ENCODE data around the gene GRB2. TPM values are rescaled to one million over a fixed set of nuclear protein-coding genes. Genes with fewer than 3 reads are reported as not detected.

GRB2 gene
- total and polyA plus RNA-seq, 5 donors from 2014 or later = 131 to 152 (median 141) TPM

GRCh38 chr17:75367312-75367711 is 38.2 kb downstream of the GRB2 start:
- Mint-ChIP-seq H3K4me1 (peaks cover 47 to 94% (median 82%) of the 10 kb centered on the region in 4 donors), H3K27me3 (no peaks in the 10 kb centered on the region), H3K4me3 (peak overlapping the region in 1 of 4 donors; percentile 19), H3K27ac (peak overlapping the region in 2 of 3 donors; percentile 11 to 45), H3K36me3 (peaks cover 14% of the 10 kb centered on the region), H3K9me3 (no peaks in the 10 kb centered on the region)
- H3K9me3 ChIP-seq (ENCODE audit: control insufficient read depth in 2 of 2, low read length in 2 of 2) = no peaks in the 10 kb centered on the region
- H3K27ac ChIP-seq (ENCODE audit: insufficient read depth, low read length, poor library complexity, severe bottlenecking) = no peak overlapping the region
- H3K4me1 ChIP-seq (ENCODE audit: control insufficient read depth, insufficient read depth, low read length, poor library complexity, severe bottlenecking) = peaks cover 80% of the 10 kb centered on the region
- H3K27me3 ChIP-seq (ENCODE audit: control insufficient read depth, insufficient read depth, low read length) = no peaks in the 10 kb centered on the region
- ATAC-seq (ENCODE audit: low read depth in 2 of 2) = peak in 1 of 2 donors; percentile 47
- DNase-seq = no peak
- no peaks in the 10 kb centered on the region for H3K36me3 ChIP-seq (ENCODE audit: control insufficient read depth, insufficient read depth, low read length)
- no peak overlapping the region for H3K4me3 ChIP-seq (ENCODE audit: low read depth, low read length)

GRCh38 chr17:75366432-75366831 is 39.0 kb downstream of the GRB2 start:
- DNase-seq = no peak

GRCh38 chr17:75365931-75366275 is 39.6 kb downstream of the GRB2 start:
- Mint-ChIP-seq H3K27ac (peak overlapping the region; percentile 11 to 59 (median 59)), H3K4me1 (peaks cover 46 to 95% (median 82%) of the 10 kb centered on the region in 4 donors), H3K4me3 (peak overlapping the region; percentile 17 to 76 (median 54)), H3K27me3 (no peaks in the 10 kb centered on the region), H3K9me3 (no peaks in the 10 kb centered on the region), H3K36me3 (peaks cover 4% of the 10 kb centered on the region)
- ATAC-seq (ENCODE audit: low read depth in 2 of 2) (no peak), DNase-seq (no peak)
- Histone ChIP-seq H3K27me3 (ENCODE audit: control insufficient read depth, insufficient read depth, low read length) (no peaks in the 10 kb centered on the region), H3K9me3 (ENCODE audit: control insufficient read depth in 2 of 2, low read length in 2 of 2) (no peaks in the 10 kb centered on the region), H3K4me3 (ENCODE audit: low read depth, low read length) (peak overlapping the region; percentile 68), H3K36me3 (ENCODE audit: control insufficient read depth, insufficient read depth, low read length) (no peaks in the 10 kb centered on the region), H3K27ac (ENCODE audit: insufficient read depth, low read length, poor library complexity, severe bottlenecking) (peak overlapping the region; percentile 44), H3K4me1 (ENCODE audit: control insufficient read depth, insufficient read depth, low read length, poor library complexity, severe bottlenecking) (peaks cover 80% of the 10 kb centered on the region)

More at GRCh38 chr17:75366432-75366831, 39.0 kb downstream of the GRB2 start:
- Mint-ChIP-seq H3K4me1 (peaks cover 46 to 94% (median 81%) of the 10 kb centered on the region in 4 donors), H3K27ac (peak overlapping the region; percentile 11 to 59 (median 59)), H3K4me3 (peak overlapping the region; percentile 23 to 76 (median 62)), H3K36me3 (peaks cover 8% of the 10 kb centered on the region), H3K27me3 (no peaks in the 10 kb centered on the region), H3K9me3 (no peaks in the 10 kb centered on the region)
- H3K27ac ChIP-seq (ENCODE audit: insufficient read depth, low read length, poor library complexity, severe bottlenecking) = no peak overlapping the region
- H3K9me3 ChIP-seq (ENCODE audit: control insufficient read depth in 2 of 2, low read length in 2 of 2) = no peaks in the 10 kb centered on the region
- H3K36me3 ChIP-seq (ENCODE audit: control insufficient read depth, insufficient read depth, low read length) = no peaks in the 10 kb centered on the region
- H3K4me3 ChIP-seq (ENCODE audit: low read depth, low read length) = peak overlapping the region; percentile 68
- H3K4me1 ChIP-seq (ENCODE audit: control insufficient read depth, insufficient read depth, low read length, poor library complexity, severe bottlenecking) = peaks cover 80% of the 10 kb centered on the region
- H3K27me3 ChIP-seq (ENCODE audit: control insufficient read depth, insufficient read depth, low read length) = no peaks in the 10 kb centered on the region
- ATAC-seq (ENCODE audit: low read depth in 2 of 2) = no peak

GRCh38 chr17:75365009-75365930 is 40.2 kb downstream of the GRB2 start:
- Mint-ChIP-seq H3K4me3 (peak overlapping the region; percentile 17 to 76 (median 54)), H3K27ac (peak overlapping the region; percentile 11 to 59 (median 44)), H3K27me3 (no peaks in the 10 kb centered on the region), H3K36me3 (peaks cover 4% of the 10 kb centered on the region), H3K4me1 (peaks cover 52 to 95% (median 82%) of the 10 kb centered on the region in 4 donors), H3K9me3 (no peaks in the 10 kb centered on the region)
- H3K4me3 ChIP-seq (ENCODE audit: low read depth, low read length) = peak overlapping the region; percentile 68
- peak overlapping the region; percentile 44 for H3K27ac ChIP-seq (ENCODE audit: insufficient read depth, low read length, poor library complexity, severe bottlenecking)
- no peaks in the 10 kb centered on the region for H3K27me3 ChIP-seq (ENCODE audit: control insufficient read depth, insufficient read depth, low read length)
- H3K36me3 ChIP-seq (ENCODE audit: control insufficient read depth, insufficient read depth, low read length) = no peaks in the 10 kb centered on the region
- no peak for ATAC-seq (ENCODE audit: low read depth in 2 of 2)
- no peaks in the 10 kb centered on the region for H3K9me3 ChIP-seq (ENCODE audit: control insufficient read depth in 2 of 2, low read length in 2 of 2)
- H3K4me1 ChIP-seq (ENCODE audit: control insufficient read depth, insufficient read depth, low read length, poor library complexity, severe bottlenecking) = peaks cover 80% of the 10 kb centered on the region
- DNase-seq = no peak

GRCh38 chr17:75364078-75364477 is 41.4 kb downstream of the GRB2 start:
- no peaks in the 10 kb centered on the region for H3K9me3 Mint-ChIP-seq
- peak overlapping the region in 1 of 3 donors; percentile 1 for H3K27ac Mint-ChIP-seq
- H3K4me3 ChIP-seq (ENCODE audit: low read depth, low read length) = no peak overlapping the region
- DNase-seq = no peak
- H3K9me3 ChIP-seq (ENCODE audit: control insufficient read depth in 2 of 2, low read length in 2 of 2) = no peaks in the 10 kb centered on the region
- no peaks in the 10 kb centered on the region for H3K27me3 ChIP-seq (ENCODE audit: control insufficient read depth, insufficient read depth, low read length)
- H3K4me3 Mint-ChIP-seq = peak overlapping the region in 3 of 4 donors; percentile 3 to 66 (median 5)
- H3K4me1 Mint-ChIP-seq = peaks cover 59 to 97% (median 83%) of the 10 kb centered on the region in 4 donors
- H3K36me3 Mint-ChIP-seq = peaks cover 4% of the 10 kb centered on the region
- peaks cover 83% of the 10 kb centered on the region for H3K4me1 ChIP-seq (ENCODE audit: control insufficient read depth, insufficient read depth, low read length, poor library complexity, severe bottlenecking)
- no peak overlapping the region for H3K27ac ChIP-seq (ENCODE audit: insufficient read depth, low read length, poor library complexity, severe bottlenecking)
- no peaks in the 10 kb centered on the region for H3K36me3 ChIP-seq (ENCODE audit: control insufficient read depth, insufficient read depth, low read length)
- no peak for ATAC-seq (ENCODE audit: low read depth in 2 of 2)
- no peaks in the 10 kb centered on the region for H3K27me3 Mint-ChIP-seq

GRCh38 chr17:75361996-75362395 is 43.5 kb downstream of the GRB2 start:
- H3K9me3 ChIP-seq (ENCODE audit: control insufficient read depth in 2 of 2, low read length in 2 of 2) = no peaks in the 10 kb centered on the region
- H3K36me3 ChIP-seq (ENCODE audit: control insufficient read depth, insufficient read depth, low read length) = no peaks in the 10 kb centered on the region
- H3K4me3 Mint-ChIP-seq = peak overlapping the region in 3 of 4 donors; percentile 4 to 26 (median 13)
- DNase-seq (no peak), ATAC-seq (ENCODE audit: low read depth in 2 of 2) (no peak)
- H3K27ac Mint-ChIP-seq = peak overlapping the region; percentile 10 to 31 (median 27)
- H3K4me3 ChIP-seq (ENCODE audit: low read depth, low read length) = no peak overlapping the region
- peaks cover 63 to 92% (median 81%) of the 10 kb centered on the region in 4 donors for H3K4me1 Mint-ChIP-seq
- H3K4me1 ChIP-seq (ENCODE audit: control insufficient read depth, insufficient read depth, low read length, poor library complexity, severe bottlenecking) = peaks cover 68% of the 10 kb centered on the region
- peaks cover 3% of the 10 kb centered on the region for H3K36me3 Mint-ChIP-seq
- H3K27ac ChIP-seq (ENCODE audit: insufficient read depth, low read length, poor library complexity, severe bottlenecking) = no peak overlapping the region
- no peaks in the 10 kb centered on the region for H3K27me3 Mint-ChIP-seq
- no peaks in the 10 kb centered on the region for H3K27me3 ChIP-seq (ENCODE audit: control insufficient read depth, insufficient read depth, low read length)
- H3K9me3 Mint-ChIP-seq = no peaks in the 10 kb centered on the region

- H3K4me3 Mint-ChIP-seq = peak overlapping the region; percentile 15 to 68 (median 64)
- no peaks in the 10 kb centered on the region for H3K27me3 ChIP-seq (ENCODE audit: control insufficient read depth, insufficient read depth, low read length)
- peaks cover 69 to 92% (median 82%) of the 10 kb centered on the region in 4 donors for H3K4me1 Mint-ChIP-seq
- H3K36me3 Mint-ChIP-seq = peaks cover 9% of the 10 kb centered on the region
- no peaks in the 10 kb centered on the region for H3K9me3 ChIP-seq (ENCODE audit: control insufficient read depth in 2 of 2, low read length in 2 of 2)
- DNase-seq = no peak
- no peak for ATAC-seq (ENCODE audit: low read depth in 2 of 2)
- no peaks in the 10 kb centered on the region for H3K9me3 Mint-ChIP-seq
- H3K27me3 Mint-ChIP-seq = no peaks in the 10 kb centered on the region
- H3K27ac Mint-ChIP-seq = peak overlapping the region; percentile 76 to 85 (median 83)
- no peak overlapping the region for H3K27ac ChIP-seq (ENCODE audit: insufficient read depth, low read length, poor library complexity, severe bottlenecking)
- peaks cover 66% of the 10 kb centered on the region for H3K4me1 ChIP-seq (ENCODE audit: control insufficient read depth, insufficient read depth, low read length, poor library complexity, severe bottlenecking)
- peak overlapping the region; percentile 37 for H3K4me3 ChIP-seq (ENCODE audit: low read depth, low read length)
- no peaks in the 10 kb centered on the region for H3K36me3 ChIP-seq (ENCODE audit: control insufficient read depth, insufficient read depth, low read length)
These were observed 44.1 kb downstream of the GRB2 start for GRCh38 chr17:75361344-75361743.

Data from CD4-positive, CD25-positive, alpha-beta regulatory T cell (primary cell).